ENCODE results near the gene NIPAL3.

Gene NIPAL3

DNA sequence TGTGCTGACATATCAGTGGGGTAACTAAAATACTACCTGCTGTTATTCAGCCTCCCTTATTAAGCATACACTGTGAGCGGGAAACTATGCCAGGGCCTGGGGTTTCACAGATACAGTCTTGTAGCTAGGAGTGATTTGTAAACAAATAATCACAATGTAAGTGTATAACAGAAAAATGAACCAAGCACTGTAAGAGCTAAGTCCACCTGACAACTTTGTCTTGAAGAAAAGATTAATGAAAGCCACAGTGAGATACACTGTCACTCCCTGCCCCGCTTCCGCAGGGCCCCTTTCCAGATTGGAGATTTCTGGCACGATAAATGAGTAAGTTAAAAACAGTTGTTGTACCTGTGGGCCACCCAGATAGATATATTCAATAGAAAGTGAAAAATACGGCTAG, 91.8 kb downstream of the NIPAL3 start:
- Histone ChIP-seq H3K4me2 (ENCODE audit: low read depth, low read length) (no peak overlapping the region), H3K4me3 (ENCODE audit: low read length) (no peak overlapping the region), H3K9ac (ENCODE audit: low read length) (no peak overlapping the region), H3K27ac (ENCODE audit: low read length) (no peak overlapping the region), H2AFZ (ENCODE audit: low read length) (no peak overlapping the region), H3K9me2 (replicated peaks; ENCODE audit: insufficient read depth, low read length) (no peaks in the 10 kb centered on the region), H3K4me1 (ENCODE audit: low read length) (peaks cover 4% of the 10 kb centered on the region; the same call in 1 of the 2 replicates), H3K9me3 (replicated peaks; ENCODE audit: insufficient read depth, low read length) (no peaks in the 10 kb centered on the region), H3K36me3 (replicated peaks; ENCODE audit: insufficient read depth, low read length) (no peaks in the 10 kb centered on the region), H3K79me2 (ENCODE audit: low read length) (no peaks in the 10 kb centered on the region), H3K27me3 (replicated peaks; ENCODE audit: insufficient read depth, low read length) (no peaks in the 10 kb centered on the region), H4K20me1 (ENCODE audit: insufficient read depth, low read length) (no peaks in the 10 kb centered on the region), H3F3A (ENCODE audit: insufficient read depth, low read length) (peaks cover 5% of the 10 kb centered on the region; the same call in 1 of the 2 replicates)
- no peak for DNase-seq
- TF ChIP-seq, protein P1, sequence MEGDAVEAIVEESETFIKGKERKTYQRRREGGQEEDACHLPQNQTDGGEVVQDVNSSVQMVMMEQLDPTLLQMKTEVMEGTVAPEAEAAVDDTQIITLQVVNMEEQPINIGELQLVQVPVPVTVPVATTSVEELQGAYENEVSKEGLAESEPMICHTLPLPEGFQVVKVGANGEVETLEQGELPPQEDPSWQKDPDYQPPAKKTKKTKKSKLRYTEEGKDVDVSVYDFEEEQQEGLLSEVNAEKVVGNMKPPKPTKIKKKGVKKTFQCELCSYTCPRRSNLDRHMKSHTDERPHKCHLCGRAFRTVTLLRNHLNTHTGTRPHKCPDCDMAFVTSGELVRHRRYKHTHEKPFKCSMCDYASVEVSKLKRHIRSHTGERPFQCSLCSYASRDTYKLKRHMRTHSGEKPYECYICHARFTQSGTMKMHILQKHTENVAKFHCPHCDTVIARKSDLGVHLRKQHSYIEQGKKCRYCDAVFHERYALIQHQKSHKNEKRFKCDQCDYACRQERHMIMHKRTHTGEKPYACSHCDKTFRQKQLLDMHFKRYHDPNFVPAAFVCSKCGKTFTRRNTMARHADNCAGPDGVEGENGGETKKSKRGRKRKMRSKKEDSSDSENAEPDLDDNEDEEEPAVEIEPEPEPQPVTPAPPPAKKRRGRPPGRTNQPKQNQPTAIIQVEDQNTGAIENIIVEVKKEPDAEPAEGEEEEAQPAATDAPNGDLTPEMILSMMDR (IDR thresholded peaks at IDR 0.05; ENCODE audit: low read length): no peak
- TF ChIP-seq EZH2 (optimal IDR thresholded peaks at IDR 0.05; ENCODE audit: low read depth, low read length) (no peak), EZH2phosphoT487 (IDR thresholded peaks at IDR 0.05; ENCODE audit: low read length) (no peak)

DNA sequence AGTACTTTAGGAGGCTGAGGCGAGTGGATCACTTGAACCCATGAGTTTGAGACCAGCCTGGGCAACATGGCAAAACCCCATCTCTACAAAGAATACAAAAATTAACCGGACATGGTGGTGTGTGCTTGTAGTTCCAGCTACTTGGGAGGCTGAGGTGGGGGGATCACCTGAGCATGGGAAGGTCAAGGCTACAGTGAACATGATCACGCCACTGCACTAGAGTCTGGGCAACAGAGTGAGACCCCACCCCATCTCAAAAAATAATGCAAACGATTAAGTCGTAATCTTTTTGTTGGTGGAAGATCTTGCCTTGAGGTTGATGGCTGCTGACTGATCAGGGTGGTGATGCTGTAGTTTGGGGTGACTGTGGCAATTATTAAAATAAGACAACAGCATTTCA, 93.3 kb downstream of the NIPAL3 start:
- no peaks in the 10 kb centered on the region for H3K9me2 ChIP-seq (replicated peaks; ENCODE audit: insufficient read depth, low read length)
- H3K4me1 ChIP-seq (ENCODE audit: low read length): no peaks in the 10 kb centered on the region
- no peaks in the 10 kb centered on the region for H3K36me3 ChIP-seq (replicated peaks; ENCODE audit: insufficient read depth, low read length)
- DNase-seq: no peak
- no peaks in the 10 kb centered on the region for H3K79me2 ChIP-seq (ENCODE audit: low read length)
- H3K27me3 ChIP-seq (replicated peaks; ENCODE audit: insufficient read depth, low read length): no peaks in the 10 kb centered on the region
- H3F3A ChIP-seq (ENCODE audit: insufficient read depth, low read length): no peaks in the 10 kb centered on the region
- no peaks in the 10 kb centered on the region for H3K9me3 ChIP-seq (replicated peaks; ENCODE audit: insufficient read depth, low read length)
- no peak overlapping the region for H3K9ac ChIP-seq (ENCODE audit: low read length)
- no peak overlapping the region for H3K27ac ChIP-seq (ENCODE audit: low read length)
- H3K4me3 ChIP-seq (ENCODE audit: low read length): no peak overlapping the region
- no peaks in the 10 kb centered on the region for H4K20me1 ChIP-seq (ENCODE audit: insufficient read depth, low read length)
- H3K4me2 ChIP-seq (ENCODE audit: low read depth, low read length): no peak overlapping the region
- H2AFZ ChIP-seq (ENCODE audit: low read length): no peak overlapping the region
- TF ChIP-seq, protein P1 (IDR thresholded peaks at IDR 0.05; ENCODE audit: low read length): no peak
- TF ChIP-seq EZH2 (optimal IDR thresholded peaks at IDR 0.05; ENCODE audit: low read depth, low read length) (no peak), EZH2phosphoT487 (IDR thresholded peaks at IDR 0.05; ENCODE audit: low read length) (no peak)

DNA sequence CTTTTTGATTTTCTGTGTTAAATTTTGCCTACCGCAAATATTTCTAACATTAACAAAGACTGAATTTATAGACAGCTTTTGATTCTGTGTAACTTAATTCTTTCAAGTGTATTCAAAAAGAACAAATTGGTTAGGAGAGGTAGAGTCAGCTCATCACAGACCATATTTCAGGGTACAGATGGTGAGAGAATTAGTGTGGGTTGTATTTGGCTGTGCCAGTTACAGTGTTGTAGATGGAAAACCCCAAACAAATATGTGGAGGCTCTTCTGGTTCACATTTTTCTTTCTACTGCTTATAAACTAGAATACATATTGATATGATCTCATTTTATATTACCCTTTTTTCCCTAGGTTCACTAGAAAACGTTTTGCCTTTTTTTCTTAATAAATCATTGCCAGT, 98.1 kb downstream of the NIPAL3 start:
- Histone ChIP-seq H4K20me1 (ENCODE audit: insufficient read depth, low read length) (no peaks in the 10 kb centered on the region), H3K4me3 (ENCODE audit: low read length) (no peak overlapping the region), H3K36me3 (replicated peaks; ENCODE audit: insufficient read depth, low read length) (no peaks in the 10 kb centered on the region), H3K4me2 (ENCODE audit: low read depth, low read length) (no peak overlapping the region), H3K27me3 (replicated peaks; ENCODE audit: insufficient read depth, low read length) (no peaks in the 10 kb centered on the region), H3K9me2 (replicated peaks; ENCODE audit: insufficient read depth, low read length) (no peaks in the 10 kb centered on the region), H3K27ac (ENCODE audit: low read length) (no peak overlapping the region), H3K4me1 (ENCODE audit: low read length) (no peaks in the 10 kb centered on the region), H3F3A (ENCODE audit: insufficient read depth, low read length) (no peaks in the 10 kb centered on the region), H3K9ac (ENCODE audit: low read length) (no peak overlapping the region), H2AFZ (ENCODE audit: low read length) (no peak overlapping the region), H3K79me2 (ENCODE audit: low read length) (no peaks in the 10 kb centered on the region), H3K9me3 (replicated peaks; ENCODE audit: insufficient read depth, low read length) (no peaks in the 10 kb centered on the region)
- no peak for DNase-seq
- TF ChIP-seq, protein P1 (IDR thresholded peaks at IDR 0.05; ENCODE audit: low read length): no peak
- TF ChIP-seq EZH2 (optimal IDR thresholded peaks at IDR 0.05; ENCODE audit: low read depth, low read length) (no peak), EZH2phosphoT487 (IDR thresholded peaks at IDR 0.05; ENCODE audit: low read length) (no peak)
